ENCODE data around the gene HOXA11.

Gene HOXA11

GRCh38 chr7:27185013-27185853, at the start of gene HOXA11:
Gene HOXA11 (minus strand): TSS chr7:27185232. CDS start chr7:27185144, 88 bp downstream.
- no peak for DNase-seq

- no peak for DNase-seq
Observed at GRCh38 chr7:27229448-27229847, 44.4 kb upstream of the HOXA11 start.

DNA sequence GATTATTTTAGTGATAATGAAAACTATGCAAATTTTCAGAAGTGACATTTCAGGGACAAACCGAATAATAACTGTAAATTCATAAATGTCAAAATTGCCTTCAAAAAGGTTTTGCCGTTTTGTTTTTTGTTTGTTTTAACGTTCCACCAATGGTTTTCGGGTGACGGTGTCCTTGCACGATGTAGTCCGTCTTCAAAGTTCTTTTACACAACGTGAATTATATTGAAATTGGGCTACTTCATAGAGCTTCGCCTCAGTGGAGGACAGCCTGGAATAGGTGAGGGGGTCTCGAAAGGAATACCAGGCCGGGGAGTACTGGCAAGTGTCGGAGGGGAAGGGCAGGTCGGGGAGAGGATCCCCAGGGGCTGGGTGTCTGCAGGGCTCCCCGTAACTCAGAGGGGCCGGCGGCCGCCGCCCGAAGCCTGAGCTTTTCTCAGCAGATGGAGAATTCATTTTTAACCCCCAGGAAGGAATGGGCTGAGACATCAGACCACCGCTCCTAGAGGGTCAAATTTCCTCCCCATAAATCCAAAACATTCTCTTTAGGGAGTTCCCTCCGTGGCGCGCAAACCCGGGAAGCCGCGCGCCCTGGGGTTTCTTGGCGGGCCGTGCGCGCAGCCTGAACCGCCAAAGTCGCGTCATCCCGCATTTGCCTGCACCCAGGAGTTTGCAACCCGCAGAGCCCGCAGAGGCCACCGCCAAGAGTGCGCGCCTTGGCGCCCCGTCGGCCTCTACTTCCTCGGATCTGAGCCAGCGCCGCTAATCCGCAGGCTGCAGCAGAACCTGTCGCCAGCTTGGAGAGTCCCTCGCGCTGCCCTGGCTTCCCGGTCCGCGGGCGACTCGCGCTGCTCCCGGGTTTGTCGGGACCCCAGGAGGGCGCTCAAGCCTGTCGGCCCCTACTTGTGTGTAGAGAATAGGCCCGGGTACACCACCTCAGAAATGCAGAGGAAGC, 40.2 kb upstream of the HOXA11 start:
- no peak for DNase-seq

DNA sequence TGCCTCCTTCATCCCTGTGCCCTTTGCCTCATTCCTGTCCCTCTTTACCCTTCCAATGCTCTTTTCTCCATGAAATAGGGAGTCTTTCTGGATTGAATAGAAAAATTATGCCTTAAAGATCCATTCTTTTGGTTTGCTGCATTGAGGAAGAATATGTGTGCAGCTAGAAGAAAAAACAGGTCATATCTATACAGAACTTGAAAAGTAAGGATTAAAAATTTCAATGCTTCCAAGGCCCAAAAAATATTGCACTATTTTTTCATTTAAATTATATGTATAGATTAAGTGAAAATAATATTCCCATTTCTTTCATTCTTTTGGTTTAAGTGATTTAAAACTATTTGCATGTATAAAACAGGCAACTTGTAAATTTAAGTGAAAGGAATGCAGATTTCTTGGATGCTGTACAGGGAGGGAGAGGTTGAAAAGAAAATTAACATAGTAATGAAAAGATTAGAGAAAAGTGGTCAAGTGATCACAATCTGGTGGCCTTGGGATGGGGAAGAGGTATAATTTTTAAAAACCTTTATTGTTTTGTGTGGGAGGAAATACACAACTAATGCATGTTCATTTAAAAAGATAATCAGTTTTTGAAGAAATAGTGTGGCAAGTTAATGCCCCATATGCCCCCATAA, 39.0 kb upstream of the HOXA11 start:
- DNase-seq = no peak

DNA sequence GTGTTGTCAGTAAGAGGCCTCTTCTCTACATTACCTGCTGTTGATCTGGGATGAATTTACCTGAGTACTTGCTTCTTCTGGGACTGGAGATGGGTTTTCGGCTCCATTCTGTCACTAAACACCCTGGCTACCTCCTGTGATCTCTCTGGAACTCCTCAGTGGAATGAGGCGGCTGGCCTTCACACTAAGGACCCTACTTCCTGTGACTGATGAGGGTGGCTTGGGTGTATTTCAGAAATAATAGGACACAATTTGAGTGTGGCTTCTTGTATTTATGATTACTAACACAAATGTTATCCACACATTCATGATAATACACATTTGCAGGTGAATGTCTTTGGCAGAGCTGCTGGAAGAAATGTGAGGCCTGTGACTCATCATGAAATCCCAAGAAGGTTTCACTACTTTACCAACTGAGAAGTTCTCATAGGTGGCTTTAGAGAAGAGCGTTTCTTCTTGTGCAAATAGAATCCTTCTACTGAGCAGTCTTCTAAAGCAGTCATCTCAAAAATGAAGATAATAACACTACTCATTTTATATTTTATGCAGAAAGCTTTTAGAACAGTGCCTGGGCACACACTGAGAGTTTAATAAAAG, 36.3 kb upstream of the HOXA11 start:
- no peak for DNase-seq

DNA sequence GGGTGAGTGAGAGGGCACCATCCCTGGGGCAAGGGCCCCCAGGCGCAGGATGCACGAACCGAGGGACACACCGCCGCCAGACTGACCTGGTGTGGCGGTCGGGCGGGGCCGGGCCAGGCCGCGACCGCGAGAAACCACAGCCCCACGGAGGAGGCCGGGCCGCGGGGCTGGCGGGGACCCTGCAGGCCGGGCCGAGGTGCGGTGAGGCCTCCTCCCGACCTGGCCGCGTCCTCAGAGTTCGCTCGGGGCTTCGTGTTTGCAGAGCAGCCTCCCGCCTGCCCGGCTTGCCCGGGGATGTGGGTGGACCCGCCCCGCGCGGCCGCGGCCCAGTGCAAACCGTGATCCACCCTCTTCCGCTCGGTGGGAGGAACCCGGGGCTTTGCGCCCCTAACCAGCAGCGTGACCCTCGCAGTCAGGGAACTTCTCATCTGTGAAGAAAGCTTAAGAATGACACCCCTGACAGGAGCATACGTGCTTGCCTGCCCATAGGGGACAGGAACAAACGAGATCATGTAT, 35.5 kb upstream of the HOXA11 start:
- no peak for DNase-seq

GRCh38 chr7:27219821-27220220, 34.8 kb upstream of the HOXA11 start:
- DNase-seq = no peak

DNA sequence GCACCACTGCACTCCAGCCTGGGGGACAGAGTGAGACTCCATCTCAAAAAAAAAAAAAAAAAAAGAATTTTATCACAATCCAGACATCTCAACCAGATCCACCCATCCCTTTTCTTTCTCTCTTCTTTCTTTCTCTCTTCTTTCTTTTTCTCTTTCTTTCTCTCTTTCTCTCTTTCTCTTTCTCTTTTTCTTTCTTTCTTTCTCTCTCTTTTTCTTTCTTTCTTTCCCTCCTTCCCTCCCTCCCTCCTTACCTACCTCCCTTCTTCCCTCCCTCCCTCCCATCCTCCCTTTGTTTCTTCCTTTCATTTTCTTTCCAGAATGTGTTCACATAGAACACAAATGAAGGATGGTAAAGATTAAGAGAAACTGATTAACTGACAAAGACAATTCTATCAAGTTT, 32.9 kb upstream of the HOXA11 start:
- DNase-seq = no peak

DNA sequence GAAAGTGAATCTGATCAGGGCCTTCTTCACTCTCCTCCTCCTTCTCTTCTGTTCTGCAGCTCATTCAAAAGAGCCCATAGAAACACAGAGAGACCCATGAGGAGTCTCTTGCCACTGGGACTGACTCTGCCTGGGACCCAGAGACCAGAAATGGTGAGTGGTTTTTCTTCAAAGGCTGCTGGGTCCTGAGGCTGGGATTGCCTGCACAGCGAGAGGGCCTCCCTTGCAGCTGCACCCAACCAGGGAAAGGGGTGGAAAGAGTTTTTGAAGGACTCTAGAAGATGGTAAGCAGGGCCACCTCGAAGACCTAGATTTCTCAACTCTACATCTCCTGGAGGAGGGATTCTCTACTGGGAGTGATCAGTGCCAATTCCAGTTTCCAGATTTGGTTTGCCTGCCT, 30.3 kb upstream of the HOXA11 start:
- no peak for DNase-seq

GRCh38 chr7:27214239-27214950, 29.4 kb upstream of the HOXA11 start:
- DNase-seq = no peak

GRCh38 chr7:27213433-27214238, 28.6 kb upstream of the HOXA11 start:
- no peak for DNase-seq

- no peak for DNase-seq
Observed at GRCh38 chr7:27212497-27213432, 27.7 kb upstream of the HOXA11 start.

- DNase-seq = no peak
Observed at GRCh38 chr7:27211764-27212204, 26.8 kb upstream of the HOXA11 start.

DNA sequence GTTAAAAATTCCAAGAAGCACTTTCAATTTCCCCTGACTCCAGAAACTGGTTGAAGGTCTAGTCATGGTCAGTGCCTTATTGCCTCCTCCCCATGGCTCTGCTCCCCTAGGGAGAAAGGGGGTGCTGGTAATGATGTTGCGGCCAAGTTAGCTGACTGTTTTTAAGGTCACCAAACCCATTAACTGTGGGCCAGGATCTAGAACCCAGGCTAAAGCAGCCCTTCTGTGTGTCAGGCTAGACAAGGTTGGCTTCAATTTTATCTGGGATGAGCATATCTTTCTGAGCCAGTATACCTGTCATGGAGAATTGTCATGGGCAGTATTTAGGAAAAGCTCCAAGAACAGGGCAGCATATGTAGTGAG, 26.0 kb upstream of the HOXA11 start:
- DNase-seq = no peak

- no peak for DNase-seq
Observed at GRCh38 chr7:27210441-27211083, 25.5 kb upstream of the HOXA11 start.

DNA sequence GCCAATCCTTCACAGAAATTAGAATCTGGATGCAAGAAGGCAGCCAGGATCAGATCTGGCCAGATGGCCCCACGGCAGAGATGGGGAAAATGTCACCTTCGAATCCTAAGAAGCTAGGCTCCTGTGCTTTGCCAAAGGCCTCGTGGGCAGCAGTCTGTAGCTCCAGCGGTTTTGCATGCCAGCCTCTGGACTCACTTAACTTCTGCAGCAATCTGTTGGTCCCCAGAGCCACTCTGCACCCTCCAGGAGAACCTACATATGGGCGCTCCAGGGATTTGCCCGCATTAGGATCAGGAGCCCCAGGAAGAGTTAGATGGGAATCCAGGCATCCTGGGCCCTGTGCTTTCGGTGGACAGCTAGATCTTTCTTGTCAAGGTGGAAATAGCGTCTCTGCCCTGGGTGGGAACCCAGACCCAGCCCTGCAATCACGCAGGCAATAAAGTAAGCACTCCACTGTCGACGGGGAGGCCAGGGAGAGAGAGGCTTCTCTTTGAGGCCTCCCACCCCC, 25.0 kb upstream of the HOXA11 start:
- no peak for DNase-seq

DNA sequence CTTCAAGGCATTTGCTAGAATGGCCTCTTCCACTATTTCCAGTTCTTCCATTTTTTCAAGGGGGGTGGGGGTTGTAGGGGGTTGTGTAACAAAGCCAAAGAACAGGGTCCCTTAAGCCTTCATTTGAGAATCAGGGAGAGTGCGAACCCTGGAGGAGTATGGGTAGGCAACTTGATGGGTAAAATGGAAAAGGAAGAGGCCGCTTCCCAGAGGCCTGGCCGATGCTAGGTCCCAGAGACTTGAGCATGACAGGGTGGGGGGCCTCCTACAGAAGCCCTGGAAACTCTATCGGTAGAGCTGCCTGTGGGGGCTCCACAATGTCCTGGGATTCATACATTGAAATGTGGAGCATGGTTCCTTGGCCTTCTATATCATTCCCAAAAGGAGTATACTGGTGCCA, 24.0 kb upstream of the HOXA11 start:
- no peak for DNase-seq

GRCh38 chr7:27207348-27207985, 22.4 kb upstream of the HOXA11 start:
- no peak for DNase-seq
